Neural cell (in vitro differentiated cells): ENCODE results near the gene MCTP2. TPM values are rescaled to one million over a fixed set of nuclear protein-coding genes. Genes with fewer than 3 reads are reported as not detected.

Experiments
- H2AFZ ChIP-seq: fragments of 200-600, 300-800 bp; sonication (generic), shearing (Covaris generic); 2 replicates; pipeline ENCODE4 v1.6.0; 2014; ENCODE audit warnings: low read depth, mild to moderate bottlenecking, antibody characterized with exemption, low read length, moderate library complexity
- H3F3A ChIP-seq: fragments of 200-600 bp; shearing (Covaris generic); 2 replicates; pipeline ENCODE4 v1.6.1; 2016; ENCODE audit warnings: mild to moderate bottlenecking, moderate library complexity, mixed read lengths, antibody characterized with exemption, low read length; ENCODE audit not compliant: insufficient read depth, poor library complexity, severe bottlenecking
- H3K27ac ChIP-seq: fragments of 200-600, 300-800 bp; sonication (generic), shearing (Covaris generic); 2 replicates; pipeline ENCODE4 v1.5.1; 2014; ENCODE audit warnings: mild to moderate bottlenecking, low read length, moderate library complexity
- H3K27me3 ChIP-seq: fragments of 300-800, 200-600 bp; sonication (generic), shearing (Covaris generic); 2 replicates; pipeline ENCODE4 v1.6.0; 2014; ENCODE audit warnings: mild to moderate bottlenecking, low read depth, low read length, moderate library complexity; ENCODE audit not compliant: insufficient read depth
- H3K36me3 ChIP-seq: fragments of 300-800, 200-600 bp; sonication (generic), shearing (Covaris generic); 2 replicates; pipeline ENCODE4 v1.5.1; 2014; ENCODE audit warnings: mild to moderate bottlenecking, antibody characterized with exemption, low read length, moderate library complexity; ENCODE audit not compliant: insufficient read depth
- H3K4me2 ChIP-seq: fragments of 300-800, 200-600 bp; sonication (generic), shearing (Covaris generic); 2 replicates; pipeline ENCODE4 v1.6.0; 2014; ENCODE audit warnings: mild to moderate bottlenecking, low read length
- H3K4me3 ChIP-seq: fragments of 300-800, 200-600 bp; sonication (generic), shearing (Covaris generic); 2 replicates; pipeline ENCODE4 v1.5.1; 2014; ENCODE audit warnings: mild to moderate bottlenecking, low read length, moderate library complexity
- H3K79me2 ChIP-seq: fragments of 200-600 bp; shearing (Covaris generic); replicated peaks from 2 replicates; pipeline ENCODE4 v1.6.0; 2014; ENCODE audit warnings: mild to moderate bottlenecking, low read length, moderate library complexity; ENCODE audit not compliant: insufficient read depth
- H3K9ac ChIP-seq: fragments of 300-800, 200-600 bp; sonication (generic), shearing (Covaris generic); 2 replicates; pipeline ENCODE4 v1.6.1; 2016; ENCODE audit warnings: mild to moderate bottlenecking, low read length, mixed read lengths
- H3K9me2 ChIP-seq: fragments of 200-600 bp; shearing (Covaris generic); 2 replicates; pipeline ENCODE4 v1.6.1; 2016; ENCODE audit warnings: mild to moderate bottlenecking, low read length, mixed read lengths; ENCODE audit not compliant: insufficient read depth
- H3K9me3 ChIP-seq: fragments of 200-600, 300-800 bp; sonication (generic), shearing (Covaris generic); 2 replicates; pipeline ENCODE4 v1.6.1; 2016; ENCODE audit warnings: mild to moderate bottlenecking, mixed run types, low read length, moderate library complexity, mixed read lengths
- H4K20me1 ChIP-seq: fragments of 200-600 bp; shearing (Covaris generic); 2 replicates; pipeline ENCODE4 v1.6.1; 2016; ENCODE audit warnings: mild to moderate bottlenecking, mixed run types; ENCODE audit not compliant: insufficient read depth
- CTCF ChIP-seq: fragments of 450-650 bp; IDR thresholded peaks from 2 replicates; pipeline ENCODE4 v1.5.1; 2014; ENCODE audit warnings: antibody characterized with exemption, mild to moderate bottlenecking, moderate library complexity; ENCODE audit not compliant: poor library complexity, severe bottlenecking
- EP300 ChIP-seq: fragments of 450-650 bp; conservative IDR thresholded peaks from 2 replicates; pipeline ENCODE4 v1.6.1; 2014; ENCODE audit warnings: antibody characterized with exemption, mild to moderate bottlenecking, moderate library complexity; ENCODE audit not compliant: poor library complexity, severe bottlenecking
- EZH2 ChIP-seq: fragments of 200-600, 300-800 bp; shearing (Covaris generic), sonication (generic); IDR thresholded peaks from 2 replicates; pipeline ENCODE4 v1.6.1; 2014; ENCODE audit warnings: antibody characterized with exemption, low read length, borderline replicate concordance, mild to moderate bottlenecking; ENCODE audit not compliant: insufficient read depth, poor library complexity, severe bottlenecking
- MXI1 ChIP-seq: fragments of 450-650 bp; conservative IDR thresholded peaks from 2 replicates; pipeline ENCODE4 v1.6.1; 2014; ENCODE audit warnings: antibody characterized with exemption, mild to moderate bottlenecking; ENCODE audit not compliant: poor library complexity, severe bottlenecking
- POLR2AphosphoS5 ChIP-seq: IDR thresholded peaks from 2 replicates; pipeline ENCODE4 v1.6.1; 2012
- RAD21 ChIP-seq: fragments of 450-650 bp; conservative IDR thresholded peaks from 2 replicates; pipeline ENCODE4 v1.6.1; 2014; ENCODE audit warnings: antibody characterized with exemption, mild to moderate bottlenecking, moderate library complexity
- REST ChIP-seq: IDR thresholded peaks from 2 replicates; pipeline ENCODE4 v1.6.1; 2012; ENCODE audit warnings: borderline replicate concordance
- SMC3 ChIP-seq: fragments of 450-650 bp; conservative IDR thresholded peaks from 2 replicates; pipeline ENCODE4 v1.6.1; 2014; ENCODE audit warnings: antibody characterized with exemption, mild to moderate bottlenecking, moderate library complexity; ENCODE audit not compliant: poor library complexity
- TAF1 ChIP-seq: IDR thresholded peaks from 2 replicates; pipeline ENCODE4 v1.6.1; 2012; ENCODE audit warnings: low read depth
- polyA plus RNA-seq: library from polyadenylated mRNA; depleted of rRNA; stranded (reverse); fragments of >200 nt; gene quantifications from 2 replicates; pipeline ENCODE4 v1.2.3, GENCODE V29; 2014

Gene MCTP2
- polyA plus RNA-seq, 1 donor from 2014 or later, result not detected

GRCh38 chr15:94522125-94522524, 290.8 kb downstream of the MCTP2 start:
- TF ChIP-seq EZH2 (no peak), TAF1 (no peak), RAD21 (no peak), POLR2AphosphoS5 (no peak), SMC3 (no peak), MXI1 (no peak), REST (no peak), EP300 (no peak), CTCF (no peak)
- no peak overlapping the region for H3K27ac ChIP-seq
- no peak overlapping the region for H3K4me2 ChIP-seq
- no peaks in the 10 kb centered on the region for H3K9me3 ChIP-seq
- no peaks in the 10 kb centered on the region for H3K79me2 ChIP-seq
- no peak overlapping the region for H3K4me3 ChIP-seq
- H3F3A ChIP-seq, result no peaks in the 10 kb centered on the region
- H2AFZ ChIP-seq, result no peak overlapping the region
- no peaks in the 10 kb centered on the region for H3K9me2 ChIP-seq
- H3K9ac ChIP-seq, result no peak overlapping the region
- no peaks in the 10 kb centered on the region for H4K20me1 ChIP-seq
- no peaks in the 10 kb centered on the region for H3K36me3 ChIP-seq
- no peaks in the 10 kb centered on the region for H3K27me3 ChIP-seq

- no peaks in the 10 kb centered on the region for H3F3A ChIP-seq
- H3K9me2 ChIP-seq, result no peaks in the 10 kb centered on the region
- no peak overlapping the region for H3K9ac ChIP-seq
- H3K9me3 ChIP-seq, result no peaks in the 10 kb centered on the region
- H3K36me3 ChIP-seq, result no peaks in the 10 kb centered on the region
- H4K20me1 ChIP-seq, result no peaks in the 10 kb centered on the region
- H3K27ac ChIP-seq, result no peak overlapping the region
- H3K4me2 ChIP-seq, result no peak overlapping the region
- H3K79me2 ChIP-seq, result no peaks in the 10 kb centered on the region
- no peaks in the 10 kb centered on the region for H3K27me3 ChIP-seq
- TF ChIP-seq TAF1, result no peak
- no peak for TF ChIP-seq MXI1
- no peak for TF ChIP-seq EP300
- no peak for TF ChIP-seq POLR2AphosphoS5
- no peak for TF ChIP-seq RAD21
- no peak for TF ChIP-seq CTCF
- TF ChIP-seq EZH2, result no peak
- H3K4me3 ChIP-seq, result no peak overlapping the region
- H2AFZ ChIP-seq, result no peak overlapping the region
Observed at GRCh38 chr15:94523873-94524272, 292.5 kb downstream of the MCTP2 start.
